Osteoblast (primary cell): ENCODE data around the gene NOS3. TPM values are rescaled to one million over a fixed set of nuclear protein-coding genes. Genes with fewer than 3 reads are reported as not detected.
"Not testable (repeated sequence)": the region's sequence is repeated elsewhere in the genome, so short reads cannot be mapped to it uniquely, and the experiment has no call there.

Source experiments
- DNase-seq: peaks from one replicate; pipeline ENCODE4 v3.0.0; 2011; ENCODE audit warnings: low spot score, mixed read lengths; ENCODE audit not compliant: insufficient read length; ENCODE audit errors: missing footprints
- H2AFZ ChIP-seq: 2 replicates; pipeline ENCODE4 v1.6.0; 2011; ENCODE audit warnings: mild to moderate bottlenecking, low read length
- H3K27ac ChIP-seq: 2 replicates; pipeline ENCODE4 v1.5.1; 2011; ENCODE audit warnings: mild to moderate bottlenecking, low read depth, low read length, moderate library complexity
- H3K27me3 ChIP-seq: 2 replicates; pipeline ENCODE4 v1.6.0; 2012; ENCODE audit warnings: mild to moderate bottlenecking, control low read depth, inconsistent platforms, low read length, moderate library complexity; ENCODE audit not compliant: insufficient read depth
- H3K36me3 ChIP-seq: 2 replicates; pipeline ENCODE4 v1.5.1; 2011; ENCODE audit warnings: mild to moderate bottlenecking, low read length, control low read depth, moderate library complexity; ENCODE audit not compliant: insufficient read depth
- H3K4me1 ChIP-seq: 2 replicates; pipeline ENCODE4 v1.5.1; 2011; ENCODE audit warnings: mild to moderate bottlenecking, low read length, control low read depth, moderate library complexity; ENCODE audit not compliant: insufficient read depth
- H3K4me2 ChIP-seq: 2 replicates; pipeline ENCODE4 v1.6.0; 2011; ENCODE audit warnings: mild to moderate bottlenecking, low read length; ENCODE audit not compliant: insufficient read depth
- H3K4me3 ChIP-seq: fragments of 200-600 bp; sonication (generic); 3 replicates; pipeline ENCODE4 v1.5.1; 2012; ENCODE audit warnings: mild to moderate bottlenecking, low read length, inconsistent platforms; ENCODE audit not compliant: insufficient read depth
- H3K79me2 ChIP-seq: 2 replicates; pipeline ENCODE4 v1.6.0; 2012; ENCODE audit warnings: mild to moderate bottlenecking, low read length, control low read depth, inconsistent platforms; ENCODE audit not compliant: insufficient read depth
- H3K9me3 ChIP-seq: 2 replicates; pipeline ENCODE4 v1.5.1; 2011; ENCODE audit warnings: low read depth, low read length, control low read depth
- H4K20me1 ChIP-seq: 2 replicates; pipeline ENCODE4 v1.6.0; 2012; ENCODE audit warnings: mild to moderate bottlenecking, low read length, control low read depth; ENCODE audit not compliant: insufficient read depth
- CTCF ChIP-seq: IDR thresholded peaks from 2 replicates; pipeline ENCODE4 v1.5.1; 2011; ENCODE audit warnings: mild to moderate bottlenecking, low read depth, low read length, moderate library complexity; ENCODE audit errors: extremely low read depth
- total RNA-seq: library from RNA; depleted of rRNA; stranded (reverse); fragments of >200 nt; gene quantifications from 2 replicates; pipeline ENCODE4 v1.2.3, GENCODE V29; 2012

The NOS3 gene
- total RNA-seq, 1 donor = not detected

GRCh38 chr7:151039850-151040548 is 49.2 kb downstream of the NOS3 start:
- no peak for TF ChIP-seq CTCF
- no peaks in the 10 kb centered on the region for H3K27me3 ChIP-seq
- peak; percentile 86 for DNase-seq
- no peaks in the 10 kb centered on the region for H3K79me2 ChIP-seq
- H4K20me1 ChIP-seq = no peaks in the 10 kb centered on the region
- H2AFZ ChIP-seq = no peak overlapping the region
- H3K9me3 ChIP-seq = no peaks in the 10 kb centered on the region
- peak overlapping the region; percentile 87 for H3K27ac ChIP-seq
- no peak overlapping the region for H3K4me2 ChIP-seq
- no peak overlapping the region for H3K4me3 ChIP-seq
- H3K36me3 ChIP-seq = peaks cover 17% of the 10 kb centered on the region
- H3K4me1 ChIP-seq = peaks cover 18% of the 10 kb centered on the region

- Histone ChIP-seq H3K79me2 (no peaks in the 10 kb centered on the region), H3K9me3 (no peaks in the 10 kb centered on the region), H4K20me1 (no peaks in the 10 kb centered on the region), H3K4me3 (no peak overlapping the region), H3K36me3 (peaks cover 10% of the 10 kb centered on the region), H3K27ac (no peak overlapping the region), H3K27me3 (no peaks in the 10 kb centered on the region), H3K4me1 (peaks cover 18% of the 10 kb centered on the region), H3K4me2 (no peak overlapping the region), H2AFZ (no peak overlapping the region)
- no peak for TF ChIP-seq CTCF
- no peak for DNase-seq
Observed at GRCh38 chr7:151040616-151041375, 50.0 kb downstream of the NOS3 start.

- not testable (repeated sequence) for DNase-seq, H2AFZ ChIP-seq, H3K27ac ChIP-seq, H3K79me2 ChIP-seq, H4K20me1 ChIP-seq, H3K4me2 ChIP-seq, H3K9me3 ChIP-seq, H3K27me3 ChIP-seq, H3K36me3 ChIP-seq, H3K4me3 ChIP-seq
- H3K4me1 ChIP-seq = peaks cover 28% of the 10 kb centered on the region
Observed at GRCh38 chr7:151043449-151043848, 52.6 kb downstream of the NOS3 start.

GRCh38 chr7:151043959-151044358 is 53.1 kb downstream of the NOS3 start:
- no peak overlapping the region for H3K27ac ChIP-seq
- H2AFZ ChIP-seq = no peak overlapping the region
- peaks cover 23% of the 10 kb centered on the region for H3K4me1 ChIP-seq
- no peak overlapping the region for H3K4me3 ChIP-seq
- no peak for TF ChIP-seq CTCF
- peak; percentile 76 for DNase-seq
- H4K20me1 ChIP-seq = peaks cover 6% of the 10 kb centered on the region
- no peaks in the 10 kb centered on the region for H3K36me3 ChIP-seq
- H3K4me2 ChIP-seq = no peak overlapping the region
- no peaks in the 10 kb centered on the region for H3K9me3 ChIP-seq
- no peaks in the 10 kb centered on the region for H3K27me3 ChIP-seq
- no peaks in the 10 kb centered on the region for H3K79me2 ChIP-seq
